Limb (tissue), 2 donors: ENCODE data around the gene RBFOX2.
A peak's percentile ranks its signal among the peaks of the same experiment; 100 is the strongest.
"Not testable (repeated sequence)": the region's sequence is repeated elsewhere in the genome, so short reads cannot be mapped to it uniquely, and the experiment has no call there.

ENCODE experiments used
- DNase-seq, 2 donors: peaks; one replicate each; pipeline ENCODE4 v3.0.0-alpha.2; 2016; ENCODE audit errors: extremely low spot score in 2 of 2

RBFOX2 gene

GRCh38 chr22:35739076-35739930 lies 289.3 kb downstream of the RBFOX2 start:
- DNase-seq: no peak

- DNase-seq: not testable (repeated sequence)
Observed at GRCh38 chr22:35737886-35738285, 290.7 kb downstream of the RBFOX2 start.

- DNase-seq: no peak
Observed at GRCh38 chr22:35736701-35737100, 291.9 kb downstream of the RBFOX2 start.

GRCh38 chr22:35736166-35736565 lies 292.5 kb downstream of the RBFOX2 start:
- no peak for DNase-seq

- no peak for DNase-seq
Observed at GRCh38 chr22:35735542-35735941, 293.1 kb downstream of the RBFOX2 start.

- DNase-seq: no peak
Observed at GRCh38 chr22:35734517-35734827, 294.2 kb downstream of the RBFOX2 start.

- peak in 1 of 2 donors; percentile 80 for DNase-seq
Observed at GRCh38 chr22:35733791-35734516, 294.7 kb downstream of the RBFOX2 start.

GRCh38 chr22:35733036-35733435 lies 295.6 kb downstream of the RBFOX2 start:
- DNase-seq: no peak

- DNase-seq: no peak
Observed at GRCh38 chr22:35732116-35732515, 296.5 kb downstream of the RBFOX2 start.

- no peak for DNase-seq
Observed at GRCh38 chr22:35731321-35731720, 297.3 kb downstream of the RBFOX2 start.

- no peak for DNase-seq
Observed at GRCh38 chr22:35729309-35729698, 299.3 kb downstream of the RBFOX2 start.

GRCh38 chr22:35728639-35729308 lies 299.9 kb downstream of the RBFOX2 start:
- DNase-seq: no peak

- DNase-seq: no peak
Observed at GRCh38 chr22:35727436-35727835, 301.2 kb downstream of the RBFOX2 start.

GRCh38 chr22:35726933-35727332 lies 301.7 kb downstream of the RBFOX2 start:
- DNase-seq: no peak

- no peak for DNase-seq
Observed at GRCh38 chr22:35726398-35726797, 302.2 kb downstream of the RBFOX2 start.

- DNase-seq: no peak
Observed at GRCh38 chr22:35725521-35725920, 303.1 kb downstream of the RBFOX2 start.

- no peak for DNase-seq
Observed at GRCh38 chr22:35721960-35722359, 306.7 kb downstream of the RBFOX2 start.

- no peak for DNase-seq
Observed at GRCh38 chr22:35719212-35719875, 309.3 kb downstream of the RBFOX2 start.

GRCh38 chr22:35717572-35717971 lies 311.1 kb downstream of the RBFOX2 start, which contains the start of gene APOL5:
Gene APOL5 (plus strand): TSS chr22:35717872. CDS start chr22:35717872, 0 bp downstream.
- no peak for DNase-seq

- no peak for DNase-seq
Observed at GRCh38 chr22:35712672-35713071, 316.0 kb downstream of the RBFOX2 start.

- DNase-seq: no peak
Observed at GRCh38 chr22:35711336-35711735, 317.3 kb downstream of the RBFOX2 start.

GRCh38 chr22:35708917-35709316 lies 319.7 kb downstream of the RBFOX2 start:
- DNase-seq: no peak
